RCC 7860 (cell line): ENCODE data around the gene PKNOX2.

Experiments used
- DNase-seq: peaks from one replicate; pipeline ENCODE4 v3.0.0-alpha.2; 2015; ENCODE audit warnings: low spot score
- FAIRE-seq: peaks from 2 replicates; lab custom pipeline; 2012; peaks lifted over from hg19 to GRCh38; lab: Jason Lieb, UNC

The PKNOX2 gene

GRCh38 chr11:125373426-125374391, 209.2 kb downstream of the PKNOX2 start:
- no peak for FAIRE-seq

GRCh38 chr11:125374398-125374797, 209.8 kb downstream of the PKNOX2 start:
- no peak for FAIRE-seq

More at GRCh38 chr11:125373426-125374391, 209.2 kb downstream of the PKNOX2 start:
- DNase-seq = no peak

GRCh38 chr11:125375146-125375545, 210.6 kb downstream of the PKNOX2 start:
- no peak for DNase-seq
- no peak for FAIRE-seq

More at GRCh38 chr11:125374398-125374797, 209.8 kb downstream of the PKNOX2 start:
- DNase-seq = no peak

GRCh38 chr11:125376117-125376516, 211.6 kb downstream of the PKNOX2 start:
- DNase-seq (no peak), FAIRE-seq (no peak)

GRCh38 chr11:125376856-125377255, 212.3 kb downstream of the PKNOX2 start:
- DNase-seq (no peak), FAIRE-seq (no peak)

GRCh38 chr11:125378083-125378482, 213.5 kb downstream of the PKNOX2 start:
- FAIRE-seq (no peak), DNase-seq (no peak)

GRCh38 chr11:125378571-125378970, 214.0 kb downstream of the PKNOX2 start:
- FAIRE-seq (no peak), DNase-seq (no peak)

GRCh38 chr11:125379565-125379964, 215.0 kb downstream of the PKNOX2 start:
- no peak for FAIRE-seq
- no peak for DNase-seq

GRCh38 chr11:125379981-125380380, 215.4 kb downstream of the PKNOX2 start:
- FAIRE-seq (no peak), DNase-seq (no peak)

- DNase-seq = no peak
- FAIRE-seq = no peak
These were observed 216.3 kb downstream of the PKNOX2 start for GRCh38 chr11:125380756-125381445.

GRCh38 chr11:125381499-125382044, 217.0 kb downstream of the PKNOX2 start:
- DNase-seq (no peak), FAIRE-seq (no peak)

GRCh38 chr11:125382314-125382791, 217.8 kb downstream of the PKNOX2 start:
- DNase-seq (no peak), FAIRE-seq (no peak)

GRCh38 chr11:125382822-125383221, 218.3 kb downstream of the PKNOX2 start:
- FAIRE-seq = no peak
- DNase-seq = no peak

GRCh38 chr11:125384825-125385224, 220.3 kb downstream of the PKNOX2 start:
- DNase-seq = no peak
- no peak for FAIRE-seq

GRCh38 chr11:125387901-125388300, 223.3 kb downstream of the PKNOX2 start:
- DNase-seq = no peak
- FAIRE-seq = no peak

- DNase-seq (no peak), FAIRE-seq (no peak)
These were observed 224.1 kb downstream of the PKNOX2 start for GRCh38 chr11:125388611-125389010.

- FAIRE-seq (no peak), DNase-seq (no peak)
These were observed 225.0 kb downstream of the PKNOX2 start for GRCh38 chr11:125389339-125390166.

- DNase-seq (no peak), FAIRE-seq (no peak)
These were observed 226.4 kb downstream of the PKNOX2 start for GRCh38 chr11:125390946-125391345.

GRCh38 chr11:125393331-125393730, 228.8 kb downstream of the PKNOX2 start:
- no peak for DNase-seq
- FAIRE-seq = no peak

GRCh38 chr11:125394296-125394695, 229.7 kb downstream of the PKNOX2 start:
- no peak for DNase-seq
- no peak for FAIRE-seq
